H1 (cell line): ENCODE data around the gene SYNJ1. TPM values are rescaled to one million over a fixed set of nuclear protein-coding genes. Genes with fewer than 3 reads are reported as not detected.
A peak's percentile ranks its signal among the peaks of the same experiment; 100 is the strongest.

Experiments
- CTCF ChIA-PET: fragments of 300-600 bp; sonication (Branson Sonifier 250); formaldehyde crosslinking; loops from one replicate; lab custom pipeline; 2021; ENCODE audit not compliant: partially characterized antibody; lab: Charles Lee
- POLR2A ChIA-PET: fragments of 300-600 bp; sonication (Branson Sonifier 250); formaldehyde crosslinking; loops from one replicate; lab custom pipeline; 2021; ENCODE audit warnings: inconsistent platforms; ENCODE audit not compliant: partially characterized antibody; lab: Charles Lee
- DNase-seq, 2 experiments: peaks; one replicate each; pipeline versions ENCODE4 v3.0.0 to v3.0.0-alpha.2; 2010 to 2022; ENCODE audit warnings: low spot score in 2 of 2, low read depth in 1 of 2, mixed read lengths in 1 of 2
- FAIRE-seq: peaks from 2 replicates; lab custom pipeline; 2011; peaks lifted over from hg19 to GRCh38; lab: Jason Lieb, UNC
- H2AFZ ChIP-seq: 2 replicates; pipeline ENCODE4 v1.8.1; 2012; ENCODE audit warnings: low read length, inconsistent platforms
- H2AK5ac ChIP-seq: 2 replicates; pipeline ENCODE4 v1.6.1; 2013; ENCODE audit warnings: low read depth, low read length
- H2BK120ac ChIP-seq: replicated peaks from 2 replicates; pipeline ENCODE3; 2013; ENCODE audit warnings: low read depth, low read length, inconsistent platforms
- H2BK12ac ChIP-seq: 2 replicates; pipeline ENCODE4 v1.6.1; 2013; ENCODE audit warnings: low read depth, low read length
- H2BK15ac ChIP-seq: 2 replicates; pipeline ENCODE4 v1.6.1; 2013; ENCODE audit warnings: low read length
- H2BK20ac ChIP-seq: 2 replicates; pipeline ENCODE4 v1.6.1; 2013; ENCODE audit warnings: low read length
- H2BK5ac ChIP-seq: 2 replicates; pipeline ENCODE4 v1.6.1; 2013; ENCODE audit warnings: low read depth, low read length
- H3K14ac ChIP-seq: 2 replicates; pipeline ENCODE4 v1.6.1; 2013; ENCODE audit warnings: inconsistent platforms; ENCODE audit not compliant: insufficient read length
- H3K18ac ChIP-seq: 2 replicates; pipeline ENCODE4 v1.6.1; 2013; ENCODE audit warnings: low read length; ENCODE audit errors: extremely low read depth
- H3K23ac ChIP-seq: 2 replicates; pipeline ENCODE4 v1.6.1; 2013; ENCODE audit warnings: inconsistent platforms; ENCODE audit not compliant: insufficient read length
- H3K23me2 ChIP-seq: 2 replicates; pipeline ENCODE4 v1.6.1; 2013; ENCODE audit warnings: low read depth, low read length
- H3K27ac ChIP-seq: 2 replicates; pipeline ENCODE4 v1.6.1; 2011; ENCODE audit warnings: low read depth, low read length, inconsistent platforms
- H3K27me3 ChIP-seq, 4 experiments: replicated peaks in 1 of 4; 1 replicate in 1 of 4; 2 replicates in 3 of 4; pipeline versions ENCODE4 v1.6.1 to v1.8.1; 2011 to 2013; ENCODE audit warnings: low read length in 3 of 4, mild to moderate bottlenecking in 3 of 4, inconsistent platforms in 2 of 4, mixed read lengths in 2 of 4, moderate library complexity in 1 of 4; ENCODE audit not compliant: control insufficient read depth in 3 of 4, insufficient read depth in 3 of 4; ENCODE audit errors: extremely low read depth in 1 of 4
- H3K36me3 ChIP-seq, 4 experiments: 2 replicates each; pipeline versions ENCODE4 v1.6.1 to v1.8.1; 2011 to 2013; ENCODE audit warnings: mild to moderate bottlenecking in 4 of 4, low read length in 3 of 4, moderate library complexity in 2 of 4, control low read depth in 1 of 4, inconsistent platforms in 1 of 4; ENCODE audit not compliant: insufficient read depth in 4 of 4, control insufficient read depth in 2 of 4
- H3K4ac ChIP-seq: replicated peaks from 2 replicates; pipeline ENCODE3; 2013; ENCODE audit warnings: low read length, low read depth, mixed read lengths, inconsistent platforms; ENCODE audit not compliant: insufficient read length
- H3K4me1 ChIP-seq, 4 experiments: replicated peaks in 1 of 4; 1 replicate in 1 of 4; 2 replicates in 3 of 4; pipeline versions ENCODE4 v1.6.1 to v1.8.1; 2011 to 2013; ENCODE audit warnings: low read length in 3 of 4, inconsistent platforms in 2 of 4, mixed read lengths in 1 of 4; ENCODE audit not compliant: insufficient read depth in 4 of 4, control insufficient read depth in 3 of 4
- H3K4me2 ChIP-seq, 2 experiments: 2 replicates each; pipeline versions ENCODE4 v1.6.1 to v1.8.1; 2011 to 2013; ENCODE audit warnings: low read depth in 2 of 2, low read length in 2 of 2, control low read depth in 1 of 2, inconsistent platforms in 1 of 2, mild to moderate bottlenecking in 1 of 2; ENCODE audit not compliant: insufficient read depth in 1 of 2
- H3K4me3 ChIP-seq, 4 experiments: fragments of 200-600, 300-600 bp in 1 of 4; sonication (generic), shearing (Covaris generic), sonication (Bioruptor Twin) in 1 of 4; 2 replicates each; pipeline versions ENCODE4 v1.5.1 to v1.8.1; 2011 to 2016; ENCODE audit warnings: low read length in 4 of 4, low read depth in 3 of 4, control low read depth in 2 of 4, inconsistent platforms in 2 of 4, mild to moderate bottlenecking in 2 of 4, mixed read lengths in 1 of 4, moderate library complexity in 1 of 4; ENCODE audit not compliant: insufficient read depth in 2 of 4; ENCODE audit errors: extremely low read depth in 1 of 4
- H3K56ac ChIP-seq: replicated peaks from 2 replicates; pipeline ENCODE3; 2013; ENCODE audit warnings: low read depth, mild to moderate bottlenecking, mixed read lengths, low read length, inconsistent platforms; ENCODE audit not compliant: insufficient read length
- H3K79me1 ChIP-seq: 2 replicates; pipeline ENCODE4 v1.6.1; 2013; ENCODE audit warnings: low read depth, low read length, control low read depth
- H3K79me2 ChIP-seq, 2 experiments: 2 replicates each; pipeline versions ENCODE4 v1.6.1 to v1.8.1; 2012 to 2013; ENCODE audit warnings: low read length in 2 of 2, mild to moderate bottlenecking in 2 of 2, inconsistent platforms in 1 of 2; ENCODE audit not compliant: insufficient read depth in 2 of 2, control insufficient read depth in 1 of 2
- H3K9ac ChIP-seq, 4 experiments: replicated peaks in 1 of 4; 1 replicate in 1 of 4; 2 replicates in 3 of 4; pipeline versions ENCODE4 v1.6.1 to v1.8.1; 2011 to 2013; ENCODE audit warnings: low read depth in 3 of 4, low read length in 3 of 4, control low read depth in 2 of 4, mild to moderate bottlenecking in 2 of 4, moderate library complexity in 2 of 4, inconsistent platforms in 1 of 4; ENCODE audit errors: extremely low read depth in 1 of 4
- H3K9me3 ChIP-seq, 2 experiments: 2 replicates each; pipeline versions ENCODE4 v1.6.1 to v1.8.1; 2012 to 2013; ENCODE audit warnings: mild to moderate bottlenecking in 2 of 2, moderate library complexity in 2 of 2, control low read depth in 1 of 2, inconsistent platforms in 1 of 2, low read depth in 1 of 2, low read length in 1 of 2, mixed read lengths in 1 of 2; ENCODE audit not compliant: insufficient read depth in 2 of 2
- H4K20me1 ChIP-seq, 2 experiments: replicated peaks in 1 of 2; 2 replicates each; pipeline versions ENCODE3 to v1.8.1; 2011 to 2013; ENCODE audit warnings: inconsistent platforms in 2 of 2, low read length in 2 of 2, mild to moderate bottlenecking in 1 of 2; ENCODE audit not compliant: insufficient read depth in 2 of 2, control insufficient read depth in 1 of 2
- H4K5ac ChIP-seq: 2 replicates; pipeline ENCODE4 v1.6.1; 2013; ENCODE audit warnings: low read length, low read depth, mixed read lengths, inconsistent platforms; ENCODE audit not compliant: insufficient read length
- H4K8ac ChIP-seq: 2 replicates; pipeline ENCODE4 v1.8.0; 2013; ENCODE audit warnings: mild to moderate bottlenecking, moderate library complexity, low read length, inconsistent platforms; ENCODE audit not compliant: insufficient read depth; ENCODE audit errors: extremely low read depth
- H4K91ac ChIP-seq: replicated peaks from 2 replicates; pipeline ENCODE3; 2013; ENCODE audit warnings: low read length, mixed read lengths, inconsistent platforms; ENCODE audit not compliant: insufficient read length
- BACH1 ChIP-seq: IDR thresholded peaks from 2 replicates; pipeline ENCODE4 v1.6.1; 2012; ENCODE audit warnings: low read length, improper control_type of control experiment
- CBX5 ChIP-seq: fragments of 300-800, 300-1000 bp; sonication (generic); IDR thresholded peaks from 2 replicates; pipeline ENCODE4 v1.7.1; 2016; ENCODE audit warnings: antibody characterized with exemption, low read length, low read depth
- CEBPB ChIP-seq: IDR thresholded peaks from 2 replicates; pipeline ENCODE4 v1.6.1; 2012; ENCODE audit warnings: low read depth, low read length
- CHD2 ChIP-seq: IDR thresholded peaks from 2 replicates; pipeline ENCODE4 v1.6.1; 2012; ENCODE audit warnings: low read length, improper control_type of control experiment
- HDAC6 ChIP-seq: IDR thresholded peaks from one replicate; pipeline ENCODE4 v1.7.1; 2012; ENCODE audit warnings: low read depth, mild to moderate bottlenecking, inconsistent platforms, low read length, moderate library complexity
- KDM5A ChIP-seq: fragments of 200-600 bp; IDR thresholded peaks from 2 replicates; pipeline ENCODE4 v1.7.1; 2012; ENCODE audit warnings: mild to moderate bottlenecking, low read length, inconsistent platforms, mixed read lengths
- MAFK ChIP-seq: IDR thresholded peaks from 2 replicates; pipeline ENCODE4 v1.6.1; 2012; ENCODE audit warnings: low read depth, mild to moderate bottlenecking, improper control_type of control experiment, low read length
- POLR2AphosphoS5 ChIP-seq: IDR thresholded peaks from 2 replicates; pipeline ENCODE4 v1.6.1; 2011; ENCODE audit warnings: low read depth, low read length
- RBBP5 ChIP-seq: IDR thresholded peaks from 2 replicates; pipeline ENCODE4 v1.7.1; 2012; ENCODE audit warnings: low read depth, mild to moderate bottlenecking, inconsistent platforms, low read length, moderate library complexity, borderline replicate concordance
- SP1 ChIP-seq: IDR thresholded peaks from 2 replicates; pipeline ENCODE4 v1.6.1; 2011; ENCODE audit warnings: low read depth, low read length
- SP2 ChIP-seq: IDR thresholded peaks from 2 replicates; pipeline ENCODE4 v1.6.1; 2012; ENCODE audit warnings: mild to moderate bottlenecking, low read length, inconsistent platforms
- SRF ChIP-seq: IDR thresholded peaks from 2 replicates; pipeline ENCODE4 v1.6.1; 2011; ENCODE audit warnings: mild to moderate bottlenecking, low read depth, low read length, moderate library complexity
- WGBS, 2 experiments: shearing (Covaris generic) in 1 of 2; methylation state at CpG; one replicate each; pipeline versions ENCODE4 v1.1.6 to v1.1.7; 2013 to 2015; ENCODE audit warnings: low lambda C conversion rate in 2 of 2, mixed read lengths in 2 of 2, inconsistent platforms in 1 of 2, low coverage in 1 of 2, missing lambda C conversion rate in 1 of 2; ENCODE audit not compliant: insufficient replicate concordance in 2 of 2, insufficient coverage in 1 of 2, insufficient read length in 1 of 2; ENCODE audit errors: extremely low coverage in 1 of 2, missing lambda C conversion rate in 1 of 2; 5-methylcytosine and 5-hydroxymethylcytosine counted together
- polyA plus RNA-seq, 7 experiments: library from polyadenylated mRNA; depleted of rRNA in 3 of 7; stranded (reverse) in 5 of 7; unstranded in 2 of 7; fragments of >200 nt in 5 of 7; fragments of 200-250 nt in 2 of 7; gene quantifications; 1 replicate in 5 of 7; 2 replicates in 1 of 7; 4 replicates in 1 of 7; pipeline versions ENCODE4 v1.2.1 to v1.2.3, GENCODE V29; 2011 to 2013; ENCODE audit warnings: missing spikeins in 2 of 7, mixed read lengths in 2 of 7
- total RNA-seq: library from RNA; stranded (reverse); fragmentation: NEBNext Ultra II Directional; extraction: Animal tissue kit (Norgen Biotek cat#: 25700); gene quantifications from 2 replicates; pipeline ENCODE4 v1.2.1, GENCODE V29; 2021

SYNJ1 gene
- total and polyA plus RNA-seq, 2 of the 8 experiments (the other 6 are each of a cell fraction or from before 2014, with no cell fraction given) = 1.3 to 4.3 TPM

- Histone ChIP-seq H3K4me3 (no peak overlapping the region), H3K4ac (no peak overlapping the region), H2AFZ (no peak overlapping the region), H2BK120ac (no peak overlapping the region), H3K56ac (no peak overlapping the region), H2BK20ac (no peak overlapping the region), H3K27me3 (no peaks in the 10 kb centered on the region), H3K14ac (no peak overlapping the region), H4K91ac (peak overlapping the region; percentile 10), H4K5ac (no peak overlapping the region), H2BK15ac (no peak overlapping the region), H2BK12ac (no peak overlapping the region), H3K4me2 (peak overlapping the region in 1 of 2 experiments; percentile 73; a peak in 2 of 4 replicates), H3K23me2 (0 out of 2 replicates have a peak, but pooled peaks cover 3% of the 10 kb centered on the region), H3K36me3 (peaks cover 7 to 65% (median 19%) of the 10 kb centered on the region in 4 experiments), H3K23ac (no peak overlapping the region), H3K79me1 (no peaks in the 10 kb centered on the region; the same call in 1 of the 2 replicates), H3K27ac (no peak overlapping the region), H3K18ac (no peak overlapping the region; the same call in 1 of the 2 replicates), H2AK5ac (no peak overlapping the region), H3K9me3 (no peaks in the 10 kb centered on the region), H3K4me1 (peaks cover 27 to 46% (median 32%) of the 10 kb centered on the region in 4 experiments), H4K20me1 (peaks cover 0 to 5% of the 10 kb centered on the region in 2 experiments), H3K9ac (no peak overlapping the region; a peak in 2 of 7 replicates), H3K79me2 (no peaks in the 10 kb centered on the region), H4K8ac (no peak overlapping the region), H2BK5ac (0 out of 2 replicates have a peak overlapping the region, but pooled peaks have one; percentile 12)
- ChIA-PET CTCF (interaction anchor here (0.6 to 6.5 kb wide), 25 partner anchors 8 to 298 kb away, joined by 3 to 68 read pairs (median 8); partner anchors contain the start of gene TCP10L), POLR2A (interaction anchor here (1.4 to 1.6 kb wide), 2 partner anchors 22 to 41 kb away, joined by 3 read pairs; no protein-coding TSS in a partner anchor)
- TF ChIP-seq RBBP5 = no peak
- TF ChIP-seq POLR2AphosphoS5 = no peak
- TF ChIP-seq SRF = no peak
- TF ChIP-seq CEBPB = no peak
- no peak for TF ChIP-seq SP2
- TF ChIP-seq KDM5A = no peak
- no peak for TF ChIP-seq CBX5
- TF ChIP-seq CHD2 = no peak
- no peak for TF ChIP-seq SP1
- no peak for TF ChIP-seq MAFK
- TF ChIP-seq BACH1 = no peak
- TF ChIP-seq HDAC6 = no peak
- DNase-seq (no peak), FAIRE-seq (no peak)
- 90% methylated on average over 6 of the region's 6 CpGs; no CpG with 5 or more reads in 1 of the 2 experiments for WGBS, 2 experiments
Observed at GRCh38 chr21:32602099-32602498, 125.7 kb downstream of the SYNJ1 start.
